IPS DF 19.7 (cell line): ENCODE results near the gene ETNK2.

Source experiments
- DNase-seq: peaks from one replicate; pipeline ENCODE4 v3.0.0-alpha.2; 2013; ENCODE audit warnings: low read depth, low spot score

The ETNK2 gene

DNA sequence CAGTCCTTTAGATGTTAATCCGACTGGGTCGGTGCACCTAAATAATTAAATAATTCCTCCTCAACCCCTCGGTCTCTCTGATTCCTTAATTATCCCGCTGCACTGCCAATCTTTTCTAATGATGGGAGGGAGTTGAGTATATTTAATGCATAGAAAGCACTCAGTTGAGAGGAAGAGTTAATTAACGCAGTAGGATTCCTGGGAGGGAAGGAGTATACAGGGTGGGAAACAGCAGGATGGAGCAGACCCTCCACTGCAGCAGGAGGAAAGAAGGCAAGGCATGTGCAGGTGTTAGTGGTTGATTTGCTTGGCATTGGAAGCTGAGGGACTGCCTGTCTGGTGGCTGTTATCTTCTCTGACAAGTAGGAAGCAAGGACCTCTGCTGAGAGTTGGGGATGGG, 24.2 kb upstream of the ETNK2 start:
- DNase-seq: no peak

DNA sequence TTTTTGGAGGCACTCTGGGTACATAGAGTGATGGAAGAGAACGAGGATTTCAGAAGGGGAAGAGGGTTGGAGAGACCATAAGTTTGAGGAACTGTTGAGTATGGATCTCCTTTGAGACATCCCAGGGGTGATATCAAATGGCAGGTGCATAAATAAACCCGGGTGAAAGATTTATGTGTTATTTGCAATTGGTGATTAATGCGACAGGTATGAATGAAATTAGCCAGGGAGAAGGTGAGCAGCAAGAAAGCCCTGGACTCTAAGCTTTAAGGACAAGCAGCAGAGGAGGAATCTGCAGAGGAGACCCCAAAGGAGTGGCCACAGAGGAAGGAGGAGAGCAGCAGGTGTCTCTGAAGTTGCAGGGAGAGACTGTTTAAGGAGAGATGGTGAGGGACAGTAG, 23.1 kb upstream of the ETNK2 start:
- DNase-seq: no peak

DNA sequence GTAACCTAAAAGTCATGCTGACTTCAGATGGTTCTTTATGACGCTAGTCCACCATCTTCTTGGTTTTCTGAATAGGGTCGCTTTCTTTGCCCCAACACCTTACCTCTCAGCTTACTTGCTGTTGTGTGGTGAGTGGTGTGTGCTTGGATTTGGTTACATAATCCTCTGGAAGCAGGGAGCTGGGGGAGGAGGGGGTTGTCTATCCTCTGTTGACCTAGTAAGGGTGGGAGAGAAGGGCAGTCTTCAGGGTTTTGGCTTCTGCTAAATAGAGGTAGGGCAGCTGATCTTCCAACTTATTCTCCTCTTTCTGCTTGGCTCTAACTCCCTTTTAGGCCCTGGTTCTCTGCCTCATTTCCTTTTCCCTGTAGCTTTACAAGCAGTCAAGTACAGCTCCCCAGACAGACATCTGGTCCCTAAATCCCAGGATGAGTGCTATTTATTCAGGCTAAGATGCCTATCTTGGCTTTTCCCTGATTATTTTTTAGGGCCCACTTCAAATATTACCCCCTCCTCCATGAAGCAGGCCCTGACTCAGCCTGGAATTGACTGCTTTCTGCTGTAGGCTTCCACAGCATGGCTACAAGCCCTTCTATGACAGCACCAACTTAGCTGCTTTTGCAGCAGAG, 20.7 kb upstream of the ETNK2 start:
- DNase-seq: no peak

DNA sequence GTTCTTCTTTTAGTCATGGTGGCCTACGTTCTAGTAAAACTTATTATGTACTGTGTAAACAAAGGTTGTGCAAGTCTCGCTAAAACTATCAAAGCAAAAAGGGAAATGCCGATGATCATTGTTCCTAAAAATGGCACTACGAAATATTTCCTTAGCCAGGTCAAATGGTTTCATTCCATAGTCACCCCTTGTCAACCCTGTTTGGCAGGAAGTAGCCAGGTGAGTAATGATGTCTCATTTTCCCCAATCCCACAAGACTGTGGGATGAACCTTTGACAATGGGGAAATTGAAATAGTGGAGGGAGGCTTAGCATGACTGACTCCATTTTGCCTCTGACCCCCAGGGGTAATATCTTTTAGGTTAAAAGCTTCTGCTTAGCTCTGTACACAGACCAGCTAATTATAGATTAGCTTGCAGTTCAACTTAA, 19.9 kb upstream of the ETNK2 start:
- DNase-seq: no peak

DNA sequence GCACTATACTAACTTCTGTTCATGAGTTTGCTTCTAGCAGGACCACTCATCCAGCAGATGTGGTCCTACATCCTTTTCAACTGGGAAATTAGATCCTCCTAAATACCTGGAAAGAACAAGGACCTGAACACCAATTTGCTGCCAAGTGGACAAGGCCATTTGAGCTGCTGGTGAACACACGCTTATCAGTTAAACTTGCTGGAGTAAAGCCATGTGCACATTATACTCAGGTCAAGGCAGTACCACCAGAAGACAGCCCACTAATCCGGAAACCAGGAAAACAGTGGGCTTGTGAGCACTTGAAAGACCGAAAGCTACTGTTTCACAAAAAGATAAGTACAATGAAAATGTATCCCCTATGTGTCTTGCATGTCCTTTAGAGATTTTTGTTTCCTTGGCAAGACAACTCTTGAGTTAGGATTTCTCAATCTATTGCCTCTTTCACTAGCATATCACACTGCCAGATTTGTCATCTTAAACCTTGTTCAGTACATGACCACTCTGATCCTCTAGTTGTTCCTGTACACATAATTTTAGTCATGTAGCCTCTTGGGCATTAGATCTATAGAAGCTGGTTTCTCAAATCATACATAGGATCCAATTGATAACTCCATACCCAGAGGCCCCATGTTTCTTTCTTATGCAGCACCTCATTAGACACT, 18.8 kb upstream of the ETNK2 start:
- no peak for DNase-seq

DNA sequence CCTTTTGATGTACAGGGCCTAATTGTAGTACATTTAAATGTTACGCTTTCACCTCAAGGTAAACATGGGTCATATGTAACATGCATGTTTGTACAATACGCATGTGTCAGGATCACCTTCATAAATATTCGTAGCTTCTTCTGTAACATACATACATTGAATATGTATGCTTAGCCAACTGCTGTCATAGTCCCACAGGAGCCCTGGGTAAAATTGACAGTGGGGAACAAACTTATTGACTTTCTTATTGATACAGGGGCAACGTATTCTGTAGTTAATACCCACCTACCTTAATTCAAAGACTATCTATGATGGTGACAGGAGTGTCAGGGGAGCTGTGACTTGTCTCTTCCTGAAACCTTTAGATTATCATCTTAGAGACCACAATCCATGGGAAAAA, 18.0 kb upstream of the ETNK2 start:
- DNase-seq: no peak

DNA sequence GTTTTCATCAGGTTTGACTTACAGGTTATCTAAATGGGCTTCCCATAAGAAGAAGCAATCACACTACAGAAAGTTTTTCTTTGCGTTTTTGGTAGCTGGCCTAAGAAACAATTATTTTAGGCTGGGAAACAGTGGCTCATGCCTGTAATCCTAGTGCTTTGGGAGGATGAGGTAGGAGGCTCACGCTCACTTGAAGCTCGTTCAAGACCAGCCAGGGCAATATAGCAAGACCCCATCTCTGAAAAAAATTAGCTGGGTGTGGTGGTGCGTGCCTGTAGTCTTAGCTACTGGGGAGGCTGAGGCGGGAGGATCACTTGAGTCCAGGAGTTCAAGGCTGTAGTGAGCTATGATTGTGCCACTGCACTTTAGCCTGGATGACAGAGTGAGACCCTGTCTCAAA, 15.9 kb upstream of the ETNK2 start:
- DNase-seq: no peak

DNA sequence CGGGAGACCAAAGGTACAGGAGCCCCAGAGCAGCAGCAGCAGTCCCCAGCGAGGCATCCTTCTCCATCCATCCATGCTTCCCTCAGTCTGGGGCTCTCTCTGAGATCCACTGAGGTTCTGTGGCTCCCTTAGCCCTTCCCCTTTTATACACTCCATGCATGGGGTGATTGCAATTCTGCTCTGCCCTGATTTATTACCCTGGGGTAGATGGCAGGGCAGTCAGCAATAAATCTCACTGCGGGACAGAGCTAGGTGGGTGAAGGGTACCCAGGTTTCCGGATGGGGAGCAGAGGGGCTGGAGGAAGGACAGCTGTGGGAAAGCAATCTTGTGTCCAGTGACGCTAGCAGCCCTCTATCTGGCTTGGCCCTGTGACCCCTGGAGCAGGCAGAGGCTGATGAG, 14.4 kb upstream of the ETNK2 start, which contains the start of gene REN:
REN (minus strand) TSS at position 119 of the 400 bp plus-strand sequence; CDS start at position 75, 44 bp downstream.
- no peak for DNase-seq

DNA sequence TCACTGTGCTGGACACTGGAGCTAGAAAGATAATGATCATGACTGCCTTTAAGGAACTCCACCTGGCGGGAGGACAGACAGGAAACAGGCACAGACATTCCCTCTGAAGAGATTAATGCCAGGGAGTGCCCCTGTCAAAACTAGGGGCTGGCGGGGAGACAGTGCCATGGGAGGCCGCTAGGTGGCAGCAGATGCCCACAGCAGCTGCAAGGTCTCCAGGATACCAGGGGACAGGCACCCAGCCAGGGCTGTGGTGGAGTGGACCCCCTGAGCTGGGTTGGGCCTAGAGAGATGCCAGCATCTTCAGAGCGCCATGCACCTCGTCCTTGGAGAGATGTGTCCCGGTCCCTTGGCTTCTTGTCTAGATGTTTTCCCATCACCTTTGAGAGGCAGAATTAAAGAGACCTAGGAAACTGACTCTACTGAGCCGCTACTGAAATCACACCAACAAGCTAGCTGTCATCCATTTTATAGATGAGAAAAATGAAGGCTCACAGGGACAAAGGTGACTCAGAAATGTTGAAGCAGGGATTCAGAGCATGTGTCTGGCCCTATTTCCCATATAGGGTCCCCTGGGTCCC, 10.7 kb upstream of the ETNK2 start:
- peak; percentile 23 for DNase-seq

DNA sequence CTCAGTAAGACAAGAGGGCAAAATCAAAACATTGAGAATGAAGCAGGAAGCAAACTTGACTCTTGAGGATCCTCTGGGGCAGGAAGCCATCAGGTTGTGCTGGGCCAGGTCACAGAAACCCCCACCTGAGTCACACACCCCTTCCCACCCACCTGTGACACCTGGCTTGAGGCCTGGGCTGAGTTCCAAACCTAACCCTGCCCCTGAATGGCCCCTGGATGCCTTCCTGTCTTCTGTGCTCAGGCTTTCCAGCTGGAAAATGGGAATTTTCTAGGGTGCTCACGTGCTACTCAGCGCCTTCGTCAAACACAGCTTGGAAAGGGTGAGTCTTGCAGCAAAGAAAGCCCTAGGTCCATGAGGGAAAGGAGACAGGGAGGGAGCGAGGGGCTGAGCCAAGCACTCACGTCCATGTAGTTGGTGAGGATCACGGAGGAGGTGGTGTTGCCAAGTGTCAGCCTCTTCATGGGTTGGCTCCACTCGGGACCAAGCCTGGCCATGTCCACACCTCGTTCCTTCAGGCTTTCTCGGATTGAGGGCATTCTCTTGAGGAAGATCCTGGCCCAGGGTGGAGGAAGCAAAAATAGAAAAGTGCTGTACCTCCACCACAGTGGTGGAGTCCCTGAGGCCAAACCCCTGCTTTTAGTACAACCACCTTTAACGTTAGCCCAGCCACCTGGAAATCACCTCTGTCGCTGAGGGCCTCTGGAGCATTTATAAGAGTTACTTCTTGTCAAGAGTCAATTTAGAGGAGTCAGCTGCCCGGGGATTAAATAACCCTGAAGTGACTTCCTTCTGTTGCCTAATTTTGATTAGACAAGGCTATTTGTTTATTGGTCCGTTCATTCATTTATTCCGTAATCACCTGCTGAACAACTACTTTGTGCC, 10.0 kb upstream of the ETNK2 start:
- no peak for DNase-seq

DNA sequence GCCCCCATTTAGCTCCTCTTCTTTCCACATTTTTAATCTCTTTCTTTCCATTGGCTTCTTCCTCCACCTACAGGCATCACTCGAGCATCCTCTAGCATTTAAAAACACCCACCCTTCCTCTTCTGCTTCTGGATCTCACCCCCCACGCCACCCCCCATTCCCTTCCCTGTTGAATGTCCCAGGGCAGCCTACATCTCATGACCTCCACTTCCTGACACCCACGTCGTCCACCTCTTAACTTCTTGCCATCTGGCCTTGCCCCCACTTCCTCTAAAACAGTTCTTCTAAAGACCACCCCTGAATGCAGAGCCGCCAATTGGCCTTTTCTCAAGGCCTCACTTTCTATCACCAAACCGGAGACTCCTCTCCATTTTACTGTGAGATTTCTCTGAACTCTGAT, 6.1 kb upstream of the ETNK2 start:
- DNase-seq: no peak

DNA sequence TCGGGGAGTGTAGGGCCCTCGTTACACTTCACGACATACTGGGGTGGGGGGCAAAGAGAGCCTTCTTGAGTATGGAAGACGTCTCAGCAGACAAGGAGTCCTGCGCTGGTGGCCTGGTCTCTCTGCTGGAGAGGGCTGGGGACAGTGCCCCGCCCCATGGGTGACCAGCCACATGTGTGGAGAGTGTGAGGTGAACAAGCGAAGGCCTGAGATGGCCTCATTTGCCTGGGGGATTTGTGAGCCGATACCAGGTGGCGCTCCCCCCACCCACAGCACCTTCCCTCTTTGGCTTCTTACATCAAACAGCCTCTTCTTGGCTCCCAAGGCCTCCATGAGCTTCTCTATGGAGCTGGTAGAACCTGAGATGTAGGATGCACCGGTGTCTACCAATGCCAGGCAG, 4.0 kb upstream of the ETNK2 start:
- DNase-seq: no peak

DNA sequence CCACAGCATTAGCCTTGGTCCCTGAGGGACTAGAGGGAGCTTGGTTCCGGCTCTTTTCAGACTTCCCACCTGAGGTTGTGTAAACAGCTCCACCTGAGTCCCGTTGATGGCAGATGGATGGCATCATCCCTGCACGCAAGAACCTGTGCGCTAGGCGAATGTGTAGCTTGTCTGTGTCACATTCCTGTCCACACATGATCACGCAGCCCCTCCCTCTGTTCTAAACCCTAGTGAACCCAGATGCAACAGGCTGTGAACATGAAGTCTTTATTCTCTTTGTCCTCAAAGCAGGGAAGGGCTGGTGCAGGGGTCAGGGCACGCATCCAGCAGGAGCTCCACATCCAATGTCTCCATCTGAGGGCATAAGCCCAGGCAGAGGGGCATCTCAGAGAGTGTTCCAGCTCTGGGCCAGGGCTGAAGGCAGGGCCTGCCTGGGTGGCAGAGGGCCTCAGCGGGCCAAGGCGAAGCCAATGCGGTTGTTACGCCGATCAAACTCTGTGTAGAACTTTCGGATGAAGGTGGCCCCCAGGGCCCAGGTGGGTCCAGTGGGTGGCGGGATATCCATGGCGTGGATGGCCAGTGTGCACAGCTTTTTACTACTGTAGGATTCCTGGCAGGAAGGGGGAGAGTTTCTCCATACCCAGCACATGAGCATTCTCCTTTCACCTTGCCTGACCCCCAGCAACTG, 2.9 kb upstream of the ETNK2 start:
- no peak for DNase-seq

DNA sequence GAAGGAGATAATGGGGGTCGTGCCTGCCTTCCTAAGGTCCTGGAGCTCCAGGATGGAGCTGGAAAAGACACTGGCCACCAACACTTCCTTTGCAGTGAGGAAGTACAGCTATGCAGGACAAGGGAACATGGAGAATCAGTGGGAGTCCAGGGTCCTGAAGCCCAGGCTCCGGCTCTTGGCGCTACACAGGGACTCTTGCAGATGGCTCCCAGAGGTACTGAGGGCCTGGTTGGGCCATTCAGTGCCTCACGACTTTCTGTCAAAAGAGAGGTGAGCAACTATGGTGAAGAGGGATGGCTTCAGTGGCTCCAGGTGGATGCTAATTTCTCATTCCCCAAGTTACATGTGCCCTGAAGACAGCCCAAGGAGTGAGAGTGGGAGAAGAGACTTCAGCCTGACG, 1.8 kb upstream of the ETNK2 start:
- DNase-seq: no peak

DNA sequence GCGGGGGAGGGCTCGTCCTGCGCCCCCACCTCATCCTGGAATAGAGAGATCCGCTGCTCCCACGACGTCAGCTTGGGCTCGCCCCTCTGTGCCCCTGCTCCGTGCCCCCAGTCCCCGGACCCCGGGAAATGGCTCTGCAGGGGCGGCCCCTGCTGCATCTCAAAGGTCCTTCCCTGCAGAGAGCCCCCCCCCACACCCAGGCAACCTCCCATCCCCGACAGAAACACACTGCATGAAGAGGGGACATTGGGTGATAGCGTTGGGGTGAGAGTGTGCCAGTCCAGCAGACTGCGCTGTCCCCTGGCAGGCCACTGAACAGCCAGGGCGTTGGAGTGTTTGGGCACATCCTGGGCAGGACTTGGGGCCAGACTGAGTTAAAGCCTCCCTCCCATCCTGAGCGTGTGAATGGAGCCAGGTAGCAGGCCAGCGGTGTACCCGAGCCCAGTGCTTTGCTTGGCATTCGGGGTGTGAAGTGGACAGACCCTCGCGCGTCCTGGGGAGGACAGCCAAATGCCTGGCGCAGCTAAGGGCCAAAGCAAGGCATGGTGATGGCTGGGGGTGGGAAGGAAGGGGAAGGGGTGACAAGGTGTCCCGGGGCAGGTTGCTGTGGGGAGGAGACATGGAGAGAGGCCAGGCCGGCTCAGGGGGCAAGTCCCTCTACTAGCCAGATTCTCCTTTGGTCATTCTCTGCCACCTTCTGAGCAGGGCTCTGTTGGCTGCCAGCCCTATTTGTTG, 633 bp upstream of the ETNK2 start:
- DNase-seq: no peak

DNA sequence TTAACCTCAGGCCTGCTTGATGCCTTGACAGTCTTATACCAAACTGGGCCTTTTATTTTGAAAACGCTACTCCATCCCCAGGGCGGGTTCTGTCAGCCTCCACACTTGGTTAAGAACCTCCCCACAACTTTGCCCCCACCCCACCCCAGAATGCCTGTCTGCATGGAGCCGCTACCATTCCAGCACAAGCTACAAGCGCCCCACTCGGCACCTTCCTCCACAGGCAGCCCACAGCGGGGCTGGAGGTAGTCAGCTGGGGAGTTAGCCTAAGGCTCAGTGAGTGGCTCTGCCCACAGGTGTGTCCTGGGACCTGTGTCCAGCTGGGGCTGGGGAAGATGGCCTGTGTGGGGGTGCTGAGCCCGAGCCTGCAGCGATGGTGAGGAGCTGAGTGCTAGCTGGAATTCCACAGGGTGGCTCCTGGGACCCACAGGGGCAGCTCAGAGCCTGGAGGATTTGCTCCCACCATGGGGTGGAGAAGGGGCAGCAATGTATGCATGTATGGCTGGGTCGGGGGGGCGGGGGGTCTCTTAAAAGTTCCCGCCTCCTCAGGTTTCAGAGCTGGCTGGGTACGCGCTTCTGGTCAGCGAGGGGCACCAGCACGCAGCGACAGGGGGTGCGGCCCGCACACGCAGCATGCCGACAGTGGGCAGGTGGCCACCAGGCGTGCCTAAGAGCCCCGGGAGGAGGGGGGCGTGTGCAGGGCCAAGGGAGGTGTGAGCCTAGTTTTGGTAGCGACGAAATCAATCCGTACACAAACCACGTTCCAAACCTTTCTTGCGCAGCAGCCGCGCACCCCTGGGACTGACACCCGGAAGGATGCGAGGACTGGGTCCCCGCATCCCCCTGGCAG, 917 bp downstream of the ETNK2 start:
- no peak for DNase-seq

DNA sequence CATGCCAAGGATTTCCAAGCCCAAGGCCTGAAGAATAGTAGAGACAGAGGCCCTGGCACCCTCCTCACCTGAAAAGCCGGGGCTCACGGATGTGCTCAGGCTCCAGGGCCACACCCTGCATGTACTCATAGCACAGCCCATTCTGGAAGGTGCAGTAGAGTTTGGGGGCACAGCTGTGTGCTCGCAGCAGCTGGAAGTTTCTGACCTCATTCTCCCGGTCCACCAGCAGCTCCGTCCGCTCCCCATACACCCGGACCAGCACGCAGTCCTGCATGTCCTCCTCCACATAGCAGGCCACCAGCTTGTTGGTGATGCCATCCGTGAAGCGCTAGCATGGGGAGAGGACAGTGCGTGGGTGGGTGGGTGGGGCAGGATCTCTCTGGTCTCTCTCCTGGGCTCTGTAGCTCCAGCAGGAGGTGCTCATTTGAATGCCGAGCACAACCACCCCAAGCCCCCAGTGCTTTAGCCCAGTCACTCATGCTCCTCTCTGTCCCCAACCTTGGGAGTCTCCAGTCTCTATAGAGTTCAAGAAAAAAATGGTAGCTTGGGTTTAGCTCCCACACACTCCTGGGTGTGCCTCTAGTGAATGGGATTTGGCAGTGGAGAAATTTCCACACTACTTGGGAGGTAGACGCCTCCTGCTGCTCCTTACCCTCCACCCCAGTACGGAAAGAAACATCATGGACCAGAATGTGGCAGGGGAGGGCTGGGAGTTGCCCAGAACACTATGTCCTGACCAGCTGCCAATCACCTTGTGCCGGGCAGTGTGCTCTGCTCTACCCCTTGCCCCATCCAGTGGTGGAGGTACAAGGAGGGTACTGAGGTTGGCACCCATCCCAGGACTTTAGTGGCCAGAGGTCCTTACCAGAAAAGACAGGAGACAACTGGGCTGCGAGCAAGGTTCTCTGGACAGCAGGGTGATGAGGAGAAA, 1.9 kb downstream of the ETNK2 start:
- DNase-seq: no peak

DNA sequence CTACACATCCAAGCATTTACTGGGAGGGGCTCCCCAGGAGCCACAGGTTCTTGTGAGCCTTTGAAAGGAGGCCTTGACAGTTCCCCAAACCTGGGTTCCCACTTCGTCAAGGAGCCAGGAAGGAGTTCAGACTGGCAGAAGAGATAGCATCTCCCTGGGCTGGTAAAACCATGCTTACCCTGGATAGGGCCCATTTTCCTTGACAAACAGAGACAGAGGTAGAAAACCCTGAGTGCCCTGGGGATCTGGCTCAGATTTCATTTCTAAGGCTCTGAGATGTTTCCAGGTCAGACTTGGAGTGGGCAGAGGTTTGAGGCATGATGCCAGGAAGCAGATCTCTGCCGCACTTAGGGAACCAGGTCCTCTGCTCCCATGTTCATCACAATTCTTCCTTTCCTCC, 2.7 kb downstream of the ETNK2 start:
- no peak for DNase-seq
